SK-N-MC (cell line): ENCODE measurements around the gene CAST.

Source experiments
- EZH2 ChIP-seq: fragments of 200-600 bp; sonication (generic); IDR thresholded peaks from one replicate; pipeline ENCODE4 v1.6.1; 2017; ENCODE audit warnings: antibody characterized with exemption
- FOXP2 ChIP-seq: optimal IDR thresholded peaks from 2 replicates; pipeline ENCODE3; 2011; ENCODE audit warnings: mild to moderate bottlenecking, moderate library complexity; ENCODE audit not compliant: insufficient read depth; ENCODE audit errors: extremely low read length, control extremely low read depth
- POLR2AphosphoS5 ChIP-seq: IDR thresholded peaks from 2 replicates; pipeline ENCODE4 v1.6.1; 2012; ENCODE audit warnings: mild to moderate bottlenecking, low read depth, low read length, borderline replicate concordance

DNA sequence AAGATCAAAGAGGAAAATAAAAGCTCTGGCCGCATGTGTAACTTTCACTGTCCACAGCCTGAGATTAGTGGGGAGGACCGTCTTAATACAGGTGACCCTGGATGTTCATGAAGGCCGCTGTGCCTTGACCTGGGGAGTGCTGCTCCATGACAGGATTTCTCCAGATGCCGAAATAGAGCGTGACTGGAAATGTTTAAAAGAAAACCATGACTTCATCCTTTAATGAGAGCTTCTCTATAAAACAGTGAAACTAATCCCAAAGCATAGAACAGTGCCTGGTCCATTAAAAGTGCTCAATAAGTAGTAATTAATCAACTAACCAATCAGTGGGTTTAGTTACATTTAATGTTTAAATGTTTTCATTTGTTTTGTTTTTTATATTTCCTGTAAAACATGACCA is 82.8 kb downstream of the CAST start:
- TF ChIP-seq POLR2AphosphoS5 (no peak), EZH2 (no peak), FOXP2 (no peak)
